Ovary (tissue), 9 donors: Measurements from ENCODE around the gene ZNF362. TPM values are rescaled to one million over a fixed set of nuclear protein-coding genes. Genes with fewer than 3 reads are reported as not detected.

ENCODE experiments used
- DNase-seq, 5 donors: peaks; one replicate each; pipeline ENCODE4 v3.0.0-alpha.2; 2019 to 2020
- H3K27ac ChIP-seq, 2 donors: fragments of 200-600 bp; one replicate each; pipeline versions ENCODE4 v1.5.1 to v1.8.0; 2019 to 2022
- H3K27me3 ChIP-seq: fragments of 200-600 bp; one replicate; pipeline ENCODE4 v1.8.0; 2022
- H3K36me3 ChIP-seq: fragments of 200-600 bp; sonication (generic); one replicate; pipeline ENCODE4 v1.5.1; 2019
- H3K4me1 ChIP-seq: one replicate; pipeline ENCODE4 v1.8.1; 2013; ENCODE audit warnings: mild to moderate bottlenecking, moderate library complexity; ENCODE audit not compliant: insufficient read depth
- H3K4me3 ChIP-seq: fragments of 200-600 bp; sonication (generic); one replicate; pipeline ENCODE4 v1.5.1; 2017
- H3K9me3 ChIP-seq, 2 donors: fragments of 200-600 bp in 1 of 2; sonication (generic) in 1 of 2; one replicate each; pipeline versions ENCODE4 v1.5.1 to v1.8.1; 2013 to 2019; ENCODE audit warnings: mild to moderate bottlenecking in 1 of 2, moderate library complexity in 1 of 2
- CTCF ChIP-seq, 3 donors: fragments of 450-650 bp in 2 of 3; fragments of 200-600 bp in 1 of 3; IDR thresholded peaks; one replicate each; pipeline versions ENCODE4 v1.5.1 to v1.8.0; 2016 to 2022; ENCODE audit warnings: antibody characterized with exemption in 3 of 3, mild to moderate bottlenecking in 1 of 3
- EP300 ChIP-seq: sonication (generic); formaldehyde crosslinking; IDR thresholded peaks from one replicate; pipeline ENCODE4 v1.6.1; 2017; ENCODE audit warnings: antibody characterized with exemption
- POLR2A ChIP-seq: fragments of 450-650 bp; IDR thresholded peaks from one replicate; pipeline ENCODE4 v1.6.1; 2017; ENCODE audit warnings: antibody characterized with exemption, mild to moderate bottlenecking, moderate library complexity
- WGBS, 3 donors: extraction: QIAGEN DNeasy Blood & Tissue Kit in 1 of 3; methylation state at CpG; one replicate each; pipeline versions ENCODE4 v1.1.5 to v1.1.7; 2013 to 2017; 5-methylcytosine and 5-hydroxymethylcytosine counted together
- intact Hi-C, 4 donors: fragments of 100-400 bp; cut with DNase I; formaldehyde crosslinking; loops; one replicate each; pipeline versions ENCODE4 v1.11.0 to v1.15.1; 2022 to 2023
- polyA plus RNA-seq, 2 donors: library from polyadenylated mRNA; stranded (reverse); fragments of 200-250 nt in 1 of 2; fragments of 350-450 nt in 1 of 2; fragmentation: Illumina TruSeq in 1 of 2; extraction: RNeasy Lipid Tissue Mini Kit (QIAGEN cat#74804) in 1 of 2; gene quantifications; one replicate each; pipeline ENCODE4 v1.2.3, GENCODE V29; 2013 to 2014
- total RNA-seq, 7 donors: library from RNA; depleted of rRNA in 2 of 7; stranded (reverse); fragments of >200 nt in 2 of 7; fragmentation: NEBNext Ultra II Directional in 3 of 7; extraction: Animal tissue kit (Norgen Biotek cat#: 25700) in 3 of 7; gene quantifications; one replicate each; pipeline versions ENCODE4 v1.1.0 to v1.2.4, GENCODE V29; 2016 to 2023
- donor health status: DM: no; HTN: no; CAD: no; lungs with moderate emphysema.
- donor health status: DM: no; HTN: no; CAD: no.
- donor health status: Bipolar disorder and iron deficiency.
- donor health status: DM: yes; HTN: yes; CAD: no.
- donor health status: DM: no; HTN: no; CAD: no.
- donor health status: DM: yes; HTN: yes; CAD: no.

Gene ZNF362
- total and polyA plus RNA-seq, 9 donors: 8.2 to 52.6 (median 32.7) TPM

- Histone ChIP-seq H3K4me1 (no peaks in the 10 kb centered on the region), H3K9me3 (no peaks in the 10 kb centered on the region), H3K4me3 (no peak overlapping the region), H3K36me3 (no peaks in the 10 kb centered on the region), H3K27ac (no peak overlapping the region), H3K27me3 (no peaks in the 10 kb centered on the region)
- intact Hi-C loops: no loop called here
- no peak for DNase-seq
- TF ChIP-seq EP300 (no peak), CTCF (IDR thresholded peaks at IDR 0.05) (no peak), POLR2A (no peak)
Observed at GRCh38 chr1:33248244-33248643, 8.0 kb upstream of the ZNF362 start.

- 66 to 84% (median 71%) methylated on average over 3 of the region's 3 CpGs for WGBS, 3 donors
- no peaks in the 10 kb centered on the region for H3K4me1 ChIP-seq
- H3K9me3 ChIP-seq: no peaks in the 10 kb centered on the region
- no peak overlapping the region for H3K4me3 ChIP-seq
- TF ChIP-seq POLR2A: no peak
- H3K36me3 ChIP-seq: no peaks in the 10 kb centered on the region
- intact Hi-C loops: no loop called here
- DNase-seq: no peak
- H3K27ac ChIP-seq: no peak overlapping the region
- H3K27me3 ChIP-seq: no peaks in the 10 kb centered on the region
Observed at GRCh38 chr1:33249422-33249821, 6.9 kb upstream of the ZNF362 start.

GRCh38 chr1:33250217-33250616 lies 6.1 kb upstream of the ZNF362 start:
- H3K27me3 ChIP-seq: no peaks in the 10 kb centered on the region
- DNase-seq: no peak
- no peak overlapping the region for H3K4me3 ChIP-seq
- H3K9me3 ChIP-seq: no peaks in the 10 kb centered on the region
- no peaks in the 10 kb centered on the region for H3K36me3 ChIP-seq
- TF ChIP-seq EP300: no peak
- no peak for TF ChIP-seq CTCF (IDR thresholded peaks at IDR 0.05)
- no peak for TF ChIP-seq POLR2A
- H3K4me1 ChIP-seq: no peaks in the 10 kb centered on the region
- WGBS, 3 donors: 80 to 95% (median 86%) methylated on average over 5 of the region's 5 CpGs
- intact Hi-C loops: no loop called here
- H3K27ac ChIP-seq: no peak overlapping the region

- intact Hi-C loops: no loop called here
- TF ChIP-seq CTCF (IDR thresholded peaks at IDR 0.05): no peak
- TF ChIP-seq POLR2A: no peak
- TF ChIP-seq EP300: no peak
- Histone ChIP-seq H3K4me3 (no peak overlapping the region), H3K36me3 (no peaks in the 10 kb centered on the region), H3K4me1 (no peaks in the 10 kb centered on the region), H3K9me3 (no peaks in the 10 kb centered on the region), H3K27me3 (no peaks in the 10 kb centered on the region), H3K27ac (no peak overlapping the region)
- WGBS, 3 donors: 64 to 88% (median 82%) methylated on average over 3 of the region's 3 CpGs
- no peak for DNase-seq
Observed at GRCh38 chr1:33250724-33251123, 5.6 kb upstream of the ZNF362 start.

- Histone ChIP-seq H3K4me3 (no peak overlapping the region), H3K9me3 (no peaks in the 10 kb centered on the region), H3K4me1 (peaks cover 17% of the 10 kb centered on the region), H3K36me3 (no peaks in the 10 kb centered on the region), H3K27me3 (no peaks in the 10 kb centered on the region), H3K27ac (no peak overlapping the region)
- no peak for DNase-seq
- TF ChIP-seq POLR2A: no peak
- TF ChIP-seq CTCF (IDR thresholded peaks at IDR 0.05): no peak
- TF ChIP-seq EP300: no peak
- intact Hi-C loops: no loop called here
- WGBS, 3 donors: 47 to 63% (median 61%) methylated on average over 3 of the region's 3 CpGs
Observed at GRCh38 chr1:33254491-33254890, 1.8 kb upstream of the ZNF362 start.
